Measurements from ENCODE around the gene CDK6.

DNA sequence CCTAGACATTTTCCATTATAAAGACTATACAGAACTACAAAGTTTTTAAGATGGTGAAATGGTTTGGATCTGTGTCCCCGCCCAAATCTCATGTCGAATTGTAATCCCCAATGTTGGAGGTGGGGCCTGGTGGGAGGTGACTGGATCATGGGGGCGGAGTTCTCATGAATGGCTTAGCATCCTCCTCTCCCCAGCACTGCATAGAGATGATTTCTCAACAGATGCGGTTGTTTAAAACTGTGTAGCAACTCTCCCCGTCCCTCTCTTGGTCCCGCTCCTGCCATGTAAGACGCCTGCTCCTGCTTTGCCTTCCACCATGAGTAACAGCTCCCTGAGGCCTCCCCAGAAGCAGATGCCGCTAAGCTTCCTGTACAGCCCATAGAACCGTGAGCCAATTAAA, 247.8 kb downstream of the CDK6 start:
- TF ChIP-seq EZH2 (IDR thresholded peaks at IDR 0.05; ENCODE audit: insufficient read depth, poor library complexity, severe bottlenecking) (no peak), EZH2phosphoT487 (IDR thresholded peaks at IDR 0.05; ENCODE audit: insufficient read depth, low read depth) (no peak)

Data from GM23248 (cell line).